OCI-LY7 (cell line): Measurements from ENCODE around the gene KAT2A. TPM values are rescaled to one million over a fixed set of nuclear protein-coding genes. Genes with fewer than 3 reads are reported as not detected.

ENCODE experiments used
- BruUV-seq: library from RNA; stranded (reverse); fragments of 400-500 nt; replicated peaks from 2 replicates; lab custom pipeline; 2021; lab: Mats Ljungman, UMichigan
- CTCF ChIA-PET: fragments of 300-600 bp; sonication (Branson Sonifier 250); formaldehyde crosslinking; loops from one replicate; lab custom pipeline; 2022; ENCODE audit warnings: antibody characterized with exemption; ENCODE audit not compliant: unreplicated experiment; lab: Charles Lee
- POLR2A ChIA-PET: fragments of 300-600 bp; sonication (Branson Sonifier 250); formaldehyde crosslinking; loops from one replicate; lab custom pipeline; 2022; ENCODE audit warnings: antibody characterized with exemption; lab: Charles Lee
- DNase-seq: peaks from one replicate; pipeline ENCODE4 v3.0.0-alpha.2; 2015; ENCODE audit warnings: low spot score
- H2AFZ ChIP-seq: fragments of 200-600 bp; sonication (generic), shearing (Covaris generic); 2 replicates; pipeline ENCODE4 v1.6.1; 2014; ENCODE audit warnings: mild to moderate bottlenecking, antibody characterized with exemption, low read length, moderate library complexity
- H3K27ac ChIP-seq: fragments of 200-600 bp; sonication (generic); 2 replicates; pipeline ENCODE4 v1.5.1; 2014; ENCODE audit warnings: mixed run types, low read depth, mild to moderate bottlenecking, moderate library complexity, low read length, inconsistent platforms; ENCODE audit not compliant: poor library complexity, severe bottlenecking
- H3K36me3 ChIP-seq: fragments of 200-600 bp; sonication (generic); 2 replicates; pipeline ENCODE4 v1.6.1; 2014; ENCODE audit warnings: mild to moderate bottlenecking, antibody characterized with exemption, low read length, moderate library complexity, mixed read lengths; ENCODE audit not compliant: insufficient read depth
- H3K4me1 ChIP-seq: fragments of 200-600 bp; sonication (generic); 2 replicates; pipeline ENCODE4 v1.5.1; 2014; ENCODE audit warnings: mild to moderate bottlenecking, low read length; ENCODE audit not compliant: insufficient read depth, poor library complexity, severe bottlenecking
- H3K4me2 ChIP-seq: fragments of 200-600 bp; sonication (generic); 2 replicates; pipeline ENCODE4 v1.6.1; 2014; ENCODE audit warnings: mild to moderate bottlenecking, low read length
- H3K4me3 ChIP-seq: fragments of 200-600 bp; sonication (generic); 2 replicates; pipeline ENCODE4 v1.5.1; 2014; ENCODE audit warnings: mild to moderate bottlenecking, low read depth, low read length; ENCODE audit not compliant: poor library complexity, severe bottlenecking
- H3K79me2 ChIP-seq: fragments of 200-600 bp; sonication (generic); 2 replicates; pipeline ENCODE4 v1.6.1; 2016; ENCODE audit warnings: low read depth, mild to moderate bottlenecking, low read length, moderate library complexity, mixed read lengths; ENCODE audit not compliant: insufficient read depth
- H3K9me2 ChIP-seq: fragments of 200-600 bp; sonication (generic); 2 replicates; pipeline ENCODE4 v1.6.1; 2016; ENCODE audit warnings: mild to moderate bottlenecking, low read length, mixed read lengths; ENCODE audit not compliant: insufficient read depth
- H3K9me3 ChIP-seq: fragments of 200-600 bp; sonication (generic); 2 replicates; pipeline ENCODE4 v1.6.1; 2014; ENCODE audit warnings: mild to moderate bottlenecking, mixed run types, low read length, mixed read lengths
- H4K20me1 ChIP-seq: fragments of 200-600 bp; sonication (generic); 2 replicates; pipeline ENCODE4 v1.6.1; 2014; ENCODE audit warnings: mild to moderate bottlenecking, antibody characterized with exemption, low read length, moderate library complexity, mixed read lengths; ENCODE audit not compliant: insufficient read depth
- CTCF ChIP-seq: fragments of 200-600 bp; sonication (generic); conservative IDR thresholded peaks from 2 replicates; pipeline ENCODE4 v1.5.1; 2014; ENCODE audit warnings: mild to moderate bottlenecking, antibody characterized with exemption, low read length, moderate library complexity, mixed read lengths
- EZH2phosphoT487 ChIP-seq: fragments of 200-600 bp; sonication (generic); IDR thresholded peaks from 2 replicates; pipeline ENCODE4 v1.6.1; 2018; ENCODE audit warnings: low read depth, borderline replicate concordance, mild to moderate bottlenecking, mixed run types, antibody characterized with exemption, low read length, moderate library complexity, mixed read lengths
- intact Hi-C: fragments of 100-400 bp; cut with micrococcal nuclease; formaldehyde crosslinking; loops from one replicate; pipeline ENCODE4 v1.10.0; 2022; ENCODE audit not compliant: unreplicated experiment
- total RNA-seq, 2 experiments: library from RNA; depleted of rRNA in 1 of 2; stranded (reverse); fragments of >200 nt in 1 of 2; shearing (Covaris generic) in 1 of 2; gene quantifications; 2 replicates each; pipeline ENCODE4 v1.2.3, GENCODE V29; 2014 to 2022

The KAT2A gene
- total RNA-seq, 2 experiments from 2014 or later, result 73.0 to 89.8 TPM

GRCh38 chr17:42135151-42135550 is 14.0 kb upstream of the KAT2A start:
- H3K9me3 ChIP-seq, result no peaks in the 10 kb centered on the region
- H3K9me2 ChIP-seq, result no peaks in the 10 kb centered on the region
- peaks cover 53% of the 10 kb centered on the region for H3K36me3 ChIP-seq
- intact Hi-C loops, result no loop called here
- H3K4me2 ChIP-seq, result peak overlapping the region; percentile 62
- POLR2A ChIA-PET, result interaction anchor here (0.6 to 1.5 kb wide), 5 partner anchors 16 to 307 kb away, joined by 3 to 5 read pairs (median 4); partner anchors contain the start of gene DNAJC7
- CTCF ChIA-PET, result no interaction called here
- no peak overlapping the region for H3K4me3 ChIP-seq
- peak overlapping the region; percentile 94 for H3K27ac ChIP-seq
- 0 out of 2 replicates have a peak, but pooled peaks cover 5% of the 10 kb centered on the region for H4K20me1 ChIP-seq
- peaks cover 71% of the 10 kb centered on the region for H3K79me2 ChIP-seq
- no peak overlapping the region for H2AFZ ChIP-seq
- no TSS peak for BruUV-seq
- DNase-seq, result no peak
- peaks cover 69% of the 10 kb centered on the region for H3K4me1 ChIP-seq
- TF ChIP-seq EZH2phosphoT487 (no peak), CTCF (no peak)

- Histone ChIP-seq H3K9me3 (no peaks in the 10 kb centered on the region), H3K27ac (peak overlapping the region; percentile 94), H3K36me3 (peaks cover 69% of the 10 kb centered on the region), H3K4me3 (peak overlapping the region; percentile 43), H3K4me1 (peaks cover 69% of the 10 kb centered on the region), H3K9me2 (no peaks in the 10 kb centered on the region), H3K79me2 (peaks cover 66% of the 10 kb centered on the region), H2AFZ (no peak overlapping the region), H4K20me1 (0 out of 2 replicates have a peak, but pooled peaks cover 5% of the 10 kb centered on the region), H3K4me2 (peak overlapping the region; percentile 85)
- ChIA-PET CTCF (interaction anchor here (0.5 kb wide), 1 partner anchor 12 kb away, joined by 3 read pairs; the partner anchor contains the start of gene KAT2A), POLR2A (interaction anchor here (0.6 to 1.7 kb wide), 6 partner anchors 9 to 295 kb away, joined by 3 to 6 read pairs (median 4); no protein-coding TSS in a partner anchor)
- BruUV-seq, result no TSS peak
- TF ChIP-seq EZH2phosphoT487 (no peak), CTCF (no peak)
- intact Hi-C loops, result loop anchor here (5.0 kb wide), 2 partner anchors 49 to 404 kb away; partner anchors contain the start of genes KCNH4 and NAGLU
- peak; percentile 97 for DNase-seq
Observed at GRCh38 chr17:42133461-42134041, 12.4 kb upstream of the KAT2A start.

- CTCF ChIA-PET, result interaction anchor here (0.5 kb wide), 1 partner anchor 12 kb away, joined by 3 read pairs; the partner anchor contains the start of gene KAT2A
- Histone ChIP-seq H2AFZ (no peak overlapping the region), H3K4me2 (peak overlapping the region; percentile 85), H3K36me3 (peaks cover 72% of the 10 kb centered on the region), H3K79me2 (peaks cover 63% of the 10 kb centered on the region), H3K9me3 (no peaks in the 10 kb centered on the region), H3K9me2 (no peaks in the 10 kb centered on the region), H3K4me1 (peaks cover 69% of the 10 kb centered on the region), H3K27ac (peak overlapping the region; percentile 94), H3K4me3 (peak overlapping the region; percentile 43), H4K20me1 (0 out of 2 replicates have a peak, but pooled peaks cover 5% of the 10 kb centered on the region)
- POLR2A ChIA-PET, result interaction anchor here (1.0 to 1.7 kb wide), 5 partner anchors 10 to 152 kb away, joined by 3 to 8 read pairs (median 4); partner anchors contain the start of gene KAT2A
- TF ChIP-seq EZH2phosphoT487 (no peak), CTCF (no peak)
- no peak for DNase-seq
- intact Hi-C loops, result loop anchor here (5.0 kb wide), 2 partner anchors 49 to 404 kb away; partner anchors contain the start of genes KCNH4 and NAGLU
- BruUV-seq, result no TSS peak
Observed at GRCh38 chr17:42132941-42133340, 11.8 kb upstream of the KAT2A start.
